Peyer's patch (tissue), 4 donors: Measurements from ENCODE around the gene VAV2. TPM values are rescaled to one million over a fixed set of nuclear protein-coding genes. Genes with fewer than 3 reads are reported as not detected.

ENCODE experiments used
- DNase-seq, 3 donors: peaks; one replicate each; pipeline ENCODE4 v3.0.0-alpha.2; 2017 to 2019
- H3K27ac ChIP-seq, 4 donors: fragments of 200-600 bp; sonication (generic); one replicate each; pipeline ENCODE4 v1.5.1; 2016 to 2019
- H3K27me3 ChIP-seq, 2 donors: fragments of 200-600 bp; sonication (generic); one replicate each; pipeline ENCODE4 v1.5.1; 2019
- H3K36me3 ChIP-seq, 3 donors: fragments of 200-600 bp; sonication (generic); one replicate each; pipeline ENCODE4 v1.5.1; 2016 to 2019
- H3K4me1 ChIP-seq, 4 donors: fragments of 200-600 bp; sonication (generic); one replicate each; pipeline ENCODE4 v1.5.1; 2016 to 2019
- H3K4me3 ChIP-seq, 4 donors: fragments of 200-600 bp; sonication (generic); 1 replicate in 3 of 4; 2 replicates in 1 of 4; pipeline ENCODE4 v1.5.1; 2016 to 2019; ENCODE audit warnings: mild to moderate bottlenecking in 1 of 4
- H3K9me3 ChIP-seq, 4 donors: fragments of 200-600 bp; sonication (generic); one replicate each; pipeline ENCODE4 v1.5.1; 2016 to 2019; ENCODE audit warnings: mild to moderate bottlenecking in 1 of 4
- CTCF ChIP-seq, 6 experiments: fragments of 450-650 bp in 4 of 6; fragments of 200-600 bp in 2 of 6; sonication (generic) in 1 of 6; IDR thresholded peaks; one replicate each; pipeline ENCODE4 v1.5.1; 2017 to 2019; ENCODE audit warnings: antibody characterized with exemption in 6 of 6, mild to moderate bottlenecking in 3 of 6, moderate library complexity in 1 of 6
- POLR2A ChIP-seq, 2 donors: fragments of 450-650 bp; IDR thresholded peaks; one replicate each; pipeline ENCODE4 v1.5.1; 2017; ENCODE audit warnings: antibody characterized with exemption in 2 of 2, mild to moderate bottlenecking in 2 of 2, moderate library complexity in 2 of 2
- total RNA-seq, 4 donors: library from RNA; depleted of rRNA; stranded (reverse); fragments of >200 nt; gene quantifications; one replicate each; pipeline ENCODE4 v1.1.0, GENCODE V29; 2016

The VAV2 gene
- total RNA-seq, 4 donors from 2014 or later = 47.9 to 61.8 (median 58.9) TPM

DNA sequence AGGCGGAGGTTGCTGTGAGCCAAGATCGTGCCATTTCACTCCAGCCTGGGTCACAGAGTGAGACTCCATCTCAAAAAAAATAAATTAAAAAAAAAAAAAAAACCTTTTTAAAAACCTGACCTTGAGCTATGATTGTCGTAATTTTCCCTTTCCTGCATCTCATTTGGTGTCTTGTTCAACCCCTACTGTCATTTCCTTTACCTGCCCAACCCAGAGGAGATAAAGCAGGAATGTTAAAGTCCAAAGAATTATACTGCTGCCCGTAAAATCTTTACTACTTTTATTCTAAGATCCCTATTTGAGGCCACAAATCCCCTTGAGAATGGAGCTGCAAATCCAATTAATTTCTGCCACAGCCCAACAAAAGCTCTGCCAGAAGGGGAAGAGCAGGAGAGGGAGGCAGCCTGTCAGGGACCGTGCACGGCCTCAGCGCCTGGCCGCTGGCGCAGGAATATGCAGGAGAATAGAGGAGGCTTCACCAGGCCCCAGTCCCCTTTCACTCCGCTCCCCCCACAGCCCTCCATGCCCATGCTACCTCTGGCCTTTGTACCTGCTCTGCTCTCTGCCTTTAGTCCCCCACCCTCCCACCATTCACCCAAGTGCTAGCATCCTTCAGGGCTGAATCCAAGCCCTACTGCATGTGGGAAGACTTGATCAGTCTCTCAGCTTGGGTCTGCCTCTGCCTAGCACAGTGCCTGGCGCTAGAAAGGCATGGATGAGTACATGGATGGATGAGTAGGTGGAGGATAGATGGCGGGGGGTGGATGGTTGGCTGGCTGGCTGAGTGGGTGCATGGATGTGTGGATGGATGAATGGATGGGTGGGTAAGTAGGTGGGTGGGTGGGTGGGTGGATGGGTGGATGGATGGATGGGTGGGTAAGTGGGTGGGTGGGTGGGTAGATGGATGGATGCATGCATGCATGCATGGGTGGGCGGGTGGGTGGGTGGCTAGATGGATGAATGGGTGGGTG is 154.2 kb downstream of the VAV2 start:
- Histone ChIP-seq H3K36me3 (no peaks in the 10 kb centered on the region), H3K4me1 (peaks cover 0 to 18% (median 0%) of the 10 kb centered on the region in 4 donors)

DNA sequence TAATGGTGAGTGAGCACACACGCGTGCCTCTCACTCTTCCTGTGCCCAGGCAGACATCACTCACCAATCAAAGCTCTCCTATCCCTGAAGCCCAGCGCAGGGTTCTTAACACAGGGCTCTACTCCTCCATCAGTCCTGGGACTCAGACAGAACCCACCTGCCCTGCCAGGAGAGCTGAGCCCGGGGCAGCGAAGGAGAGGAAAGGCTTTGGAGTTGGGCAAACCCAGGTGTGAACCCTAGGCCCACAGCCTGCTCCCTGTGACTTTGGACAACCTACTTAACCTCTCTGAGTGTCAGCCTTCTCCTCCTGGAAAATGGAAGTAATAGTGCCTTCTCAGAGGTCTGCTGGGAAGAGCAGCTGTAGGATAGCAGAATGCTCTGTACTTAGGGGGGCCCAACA is 155.3 kb downstream of the VAV2 start:
- TF ChIP-seq POLR2A (IDR thresholded peaks at IDR 0.05) (no peak), CTCF (IDR thresholded peaks at IDR 0.05) (no peak)
- no peaks in the 10 kb centered on the region for H3K9me3 ChIP-seq
- H3K27ac ChIP-seq = no peak overlapping the region
- no peaks in the 10 kb centered on the region for H3K27me3 ChIP-seq
- no peak for DNase-seq
- no peak overlapping the region for H3K4me3 ChIP-seq
- peaks cover 0 to 8% (median 0%) of the 10 kb centered on the region in 4 donors for H3K4me1 ChIP-seq
- H3K36me3 ChIP-seq = no peaks in the 10 kb centered on the region

More for the DNA sequence above, 154.2 kb downstream of the VAV2 start:
- Histone ChIP-seq H3K27ac (peak overlapping the region in 2 of 4 donors; percentile 37 to 76), H3K27me3 (no peaks in the 10 kb centered on the region), H3K4me3 (no peak overlapping the region), H3K9me3 (no peaks in the 10 kb centered on the region)
- no peak for TF ChIP-seq POLR2A (IDR thresholded peaks at IDR 0.05)
- no peak for TF ChIP-seq CTCF (IDR thresholded peaks at IDR 0.05)
- no peak for DNase-seq

DNA sequence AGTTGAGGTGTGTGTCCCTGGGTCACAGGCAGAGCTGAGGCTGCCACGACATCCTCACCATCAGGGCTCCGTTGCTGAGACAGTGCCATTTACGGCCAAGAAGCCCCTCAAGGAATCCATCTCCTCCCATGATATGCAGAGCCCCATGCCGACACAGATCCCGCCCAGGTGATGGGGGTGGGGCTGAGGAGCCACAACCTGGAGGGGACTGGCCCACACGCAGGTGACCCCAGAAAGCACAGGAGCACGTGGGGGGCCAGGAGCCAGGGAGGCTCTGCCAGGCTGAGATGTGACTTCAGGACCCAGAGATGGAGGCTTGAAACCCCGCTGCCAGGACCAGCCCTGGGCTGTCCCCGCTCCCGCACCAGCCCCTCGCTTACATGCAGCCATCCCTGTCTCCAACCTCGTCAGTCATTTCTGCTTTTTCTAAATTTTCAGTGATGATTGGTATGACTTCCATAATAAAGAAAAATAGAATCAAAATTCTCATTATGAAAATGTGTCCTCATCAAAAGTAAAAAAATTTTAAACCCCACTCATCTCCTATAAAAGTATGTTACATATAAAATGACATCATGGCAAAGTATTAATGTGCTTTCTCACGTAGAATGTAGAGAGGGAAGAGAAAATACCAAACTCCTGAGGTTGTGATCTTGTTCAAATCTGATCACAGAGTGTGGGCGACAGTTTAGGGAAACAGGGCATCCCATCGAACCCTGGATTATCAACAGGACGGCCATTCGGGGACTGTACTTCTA is 155.9 kb downstream of the VAV2 start:
- TF ChIP-seq POLR2A (IDR thresholded peaks at IDR 0.05) (no peak), CTCF (IDR thresholded peaks at IDR 0.05) (no peak)
- Histone ChIP-seq H3K36me3 (no peaks in the 10 kb centered on the region), H3K27ac (no peak overlapping the region), H3K27me3 (no peaks in the 10 kb centered on the region), H3K4me1 (peaks cover 0 to 4% (median 0%) of the 10 kb centered on the region in 4 donors), H3K4me3 (no peak overlapping the region), H3K9me3 (no peaks in the 10 kb centered on the region)
- no peak for DNase-seq

DNA sequence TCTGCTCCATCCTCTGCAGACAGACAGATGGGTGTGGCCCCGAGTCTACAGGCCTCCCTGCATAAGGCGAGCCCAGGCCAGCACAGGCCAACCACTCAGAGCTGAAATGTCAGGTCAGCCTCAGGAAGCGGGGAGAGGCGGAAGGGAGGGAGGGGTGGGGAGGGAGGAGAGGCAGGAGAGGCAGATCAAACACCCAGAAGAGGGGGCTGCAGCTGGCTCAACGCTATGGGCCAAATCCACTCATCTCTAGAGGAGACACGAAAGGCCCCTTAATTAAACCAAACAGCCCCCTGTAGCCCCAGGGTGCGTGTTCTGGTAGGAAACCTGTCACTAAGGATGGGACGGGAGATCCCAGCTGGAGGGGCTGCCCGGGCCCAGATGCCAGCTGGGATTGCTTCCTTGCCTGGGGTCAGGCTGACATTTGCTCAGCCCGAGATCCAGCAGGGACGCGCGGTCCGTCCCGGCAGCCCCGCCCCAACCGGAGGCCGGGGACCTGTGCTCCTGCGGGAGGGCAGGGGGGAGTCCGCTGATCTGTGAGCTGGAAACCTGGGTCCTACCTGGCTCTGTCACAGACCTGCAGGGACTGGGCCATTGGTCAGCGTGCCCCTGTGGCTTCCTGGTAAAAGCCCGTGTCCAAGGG is 156.7 kb downstream of the VAV2 start:
- no peaks in the 10 kb centered on the region for H3K36me3 ChIP-seq
- H3K9me3 ChIP-seq = no peaks in the 10 kb centered on the region
- no peak for DNase-seq
- no peak for TF ChIP-seq CTCF (IDR thresholded peaks at IDR 0.05)
- TF ChIP-seq POLR2A (IDR thresholded peaks at IDR 0.05) = no peak
- peaks cover 0 to 4% (median 0%) of the 10 kb centered on the region in 4 donors for H3K4me1 ChIP-seq
- no peak overlapping the region for H3K4me3 ChIP-seq
- H3K27ac ChIP-seq = no peak overlapping the region
- no peaks in the 10 kb centered on the region for H3K27me3 ChIP-seq
